MCF 10A (cell line): ENCODE measurements around the gene CRTC2. TPM values are rescaled to one million over a fixed set of nuclear protein-coding genes. Genes with fewer than 3 reads are reported as not detected.

Experiments
- BruUV-seq: library from RNA; stranded (reverse); fragments of 400-500 nt; replicated peaks from 2 replicates; lab custom pipeline; 2021; lab: Mats Ljungman, UMichigan
- CTCF ChIA-PET: fragments of 300-600 bp; sonication (Branson Sonifier 250); formaldehyde crosslinking; extraction: SDS; loops from one replicate; lab custom pipeline; 2021; ENCODE audit warnings: antibody characterized with exemption, inconsistent platforms; lab: Yijun Ruan, JAX
- POLR2A ChIA-PET: fragments of 300-600, 350-650 bp; sonication (Branson Sonifier 250); formaldehyde crosslinking; extraction: SDS; loops from one replicate; lab custom pipeline; 2020; ENCODE audit warnings: antibody characterized with exemption, inconsistent platforms; lab: Yijun Ruan, JAX
- DNase-seq: peaks from one replicate; pipeline ENCODE4 v3.0.0-alpha.2; 2018; ENCODE audit not compliant: unreplicated experiment
- H3K27ac Mint-ChIP-seq: one replicate; pipeline ENCODE4 v1.8.0; 2022; ENCODE audit warnings: mild to moderate bottlenecking, low read depth, mixed read lengths; ENCODE audit not compliant: unreplicated experiment
- H3K27me3 Mint-ChIP-seq: one replicate; pipeline ENCODE4 v1.8.0; 2022; ENCODE audit warnings: mixed read lengths; ENCODE audit not compliant: insufficient read depth, unreplicated experiment
- H3K36me3 Mint-ChIP-seq: one replicate; pipeline ENCODE4 v1.8.0; 2022; ENCODE audit warnings: mild to moderate bottlenecking, moderate library complexity, mixed read lengths; ENCODE audit not compliant: insufficient read depth, unreplicated experiment
- H3K4me1 Mint-ChIP-seq: one replicate; pipeline ENCODE4 v1.8.0; 2022; ENCODE audit warnings: mixed read lengths; ENCODE audit not compliant: insufficient read depth, unreplicated experiment
- H3K4me3 Mint-ChIP-seq: one replicate; pipeline ENCODE4 v1.8.0; 2022; ENCODE audit warnings: mild to moderate bottlenecking, moderate library complexity, mixed read lengths; ENCODE audit not compliant: unreplicated experiment
- H3K9me3 Mint-ChIP-seq: one replicate; pipeline ENCODE4 v1.8.0; 2022; ENCODE audit warnings: mixed read lengths; ENCODE audit not compliant: unreplicated experiment
- intact Hi-C: fragments of 100-400 bp; cut with micrococcal nuclease; formaldehyde crosslinking; loops from 2 replicates; pipeline ENCODE4 v1.14.1; 2022
- total RNA-seq: library from RNA; stranded (reverse); gene quantifications from 2 replicates; pipeline ENCODE4 v1.2.3, GENCODE V29; 2022
- TF ChIP-seq, protein P1 (sequence below): fragments of 200-600 bp; IDR thresholded peaks from one replicate; pipeline ENCODE4 v1.8.0; 2022; ENCODE audit warnings: antibody characterized with exemption, mild to moderate bottlenecking; ENCODE audit not compliant: unreplicated experiment

Gene CRTC2
- total RNA-seq, 1 experiment from 2014 or later, result 47.0 TPM

- ChIA-PET POLR2A (interaction anchor here (16.7 kb wide), 1 partner anchor 10 kb away, joined by 430 read pairs; the partner anchor contains the start of genes CREB3L4, CRTC2 and SLC39A1), CTCF (no interaction called here)
- peaks cover 19% of the 10 kb centered on the region for H3K4me1 Mint-ChIP-seq
- TF ChIP-seq, protein P1, sequence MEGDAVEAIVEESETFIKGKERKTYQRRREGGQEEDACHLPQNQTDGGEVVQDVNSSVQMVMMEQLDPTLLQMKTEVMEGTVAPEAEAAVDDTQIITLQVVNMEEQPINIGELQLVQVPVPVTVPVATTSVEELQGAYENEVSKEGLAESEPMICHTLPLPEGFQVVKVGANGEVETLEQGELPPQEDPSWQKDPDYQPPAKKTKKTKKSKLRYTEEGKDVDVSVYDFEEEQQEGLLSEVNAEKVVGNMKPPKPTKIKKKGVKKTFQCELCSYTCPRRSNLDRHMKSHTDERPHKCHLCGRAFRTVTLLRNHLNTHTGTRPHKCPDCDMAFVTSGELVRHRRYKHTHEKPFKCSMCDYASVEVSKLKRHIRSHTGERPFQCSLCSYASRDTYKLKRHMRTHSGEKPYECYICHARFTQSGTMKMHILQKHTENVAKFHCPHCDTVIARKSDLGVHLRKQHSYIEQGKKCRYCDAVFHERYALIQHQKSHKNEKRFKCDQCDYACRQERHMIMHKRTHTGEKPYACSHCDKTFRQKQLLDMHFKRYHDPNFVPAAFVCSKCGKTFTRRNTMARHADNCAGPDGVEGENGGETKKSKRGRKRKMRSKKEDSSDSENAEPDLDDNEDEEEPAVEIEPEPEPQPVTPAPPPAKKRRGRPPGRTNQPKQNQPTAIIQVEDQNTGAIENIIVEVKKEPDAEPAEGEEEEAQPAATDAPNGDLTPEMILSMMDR, result no peak
- DNase-seq, result peak; percentile 47
- intact Hi-C loops, result no loop called here
- H3K36me3 Mint-ChIP-seq, result peaks cover 52% of the 10 kb centered on the region
- no TSS peak for BruUV-seq
- H3K9me3 Mint-ChIP-seq, result no peaks in the 10 kb centered on the region
- no peak overlapping the region for H3K4me3 Mint-ChIP-seq
- no peaks in the 10 kb centered on the region for H3K27me3 Mint-ChIP-seq
- no peak overlapping the region for H3K27ac Mint-ChIP-seq
Observed at GRCh38 chr1:153951801-153952200, 6.6 kb downstream of the CRTC2 start.

GRCh38 chr1:153951183-153951582, 7.2 kb downstream of the CRTC2 start:
- no peak for DNase-seq
- Mint-ChIP-seq H3K4me3 (no peak overlapping the region), H3K27me3 (no peaks in the 10 kb centered on the region), H3K27ac (no peak overlapping the region), H3K4me1 (peaks cover 16% of the 10 kb centered on the region), H3K9me3 (no peaks in the 10 kb centered on the region), H3K36me3 (peaks cover 52% of the 10 kb centered on the region)
- TF ChIP-seq, protein P1, result no peak
- intact Hi-C loops, result no loop called here
- no TSS peak for BruUV-seq
- ChIA-PET POLR2A (interaction anchor here (16.7 kb wide), 1 partner anchor 11 kb away, joined by 430 read pairs; the partner anchor contains the start of genes CREB3L4, CRTC2 and SLC39A1), CTCF (interaction anchor here (1.1 kb wide), 1 partner anchor 17 kb away, joined by 3 read pairs; the partner anchor contains the start of gene CREB3L4)

DNA sequence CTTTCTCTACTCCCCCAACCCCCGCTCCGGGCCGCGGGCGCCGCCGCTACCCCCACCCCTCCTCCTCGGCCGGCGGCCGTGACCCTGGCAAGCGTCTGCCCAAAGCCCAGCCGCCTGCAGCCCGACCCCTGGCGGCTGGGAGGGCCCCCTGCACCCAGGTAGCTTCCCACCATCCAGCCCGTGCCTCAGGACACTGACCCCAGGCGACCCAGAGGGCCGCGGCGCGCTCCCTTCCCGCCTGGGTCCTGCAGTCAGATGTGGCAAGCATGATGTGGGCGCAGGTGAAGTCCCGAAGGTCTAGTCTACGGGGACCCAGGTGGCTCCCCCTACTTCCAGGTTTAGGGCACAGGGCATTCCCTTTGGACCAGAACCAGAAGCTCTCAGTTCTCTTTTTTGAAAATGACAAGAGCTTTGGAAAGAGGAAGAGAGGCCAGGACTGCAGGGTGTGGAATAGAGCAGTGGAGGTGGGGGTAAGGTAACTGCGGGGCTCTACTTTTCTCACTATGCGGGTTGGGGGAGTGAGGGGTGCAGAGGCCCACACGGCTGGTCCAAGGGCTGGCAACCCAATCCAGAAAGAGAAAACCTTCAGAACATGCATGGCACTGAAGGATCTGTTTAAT, 11.7 kb downstream of the CRTC2 start, which contains the start of gene DENND4B:
Gene DENND4B (minus strand): TSS at position 97 of the 620 bp plus-strand sequence. CDS start 2,344 bp downstream, outside the sequence.
- TF ChIP-seq, protein P1, result peak; percentile 98
- peaks cover 44% of the 10 kb centered on the region for H3K36me3 Mint-ChIP-seq
- H3K27ac Mint-ChIP-seq, result peak within 1 kb of the TSS; percentile 88
- POLR2A ChIA-PET, result interaction anchor here (0.5 to 16.7 kb wide), 22 partner anchors 11 to 275 kb away, joined by 3 to 430 read pairs (median 6); partner anchors contain the start of genes CREB3L4, CRTC2, GATAD2B and INTS3
- intact Hi-C loops, result loop anchor here (1.0 to 5.0 kb wide), 4 partner anchors 23 to 149 kb away; partner anchors contain the start of gene RAB13
- BruUV-seq, result no TSS peak
- peaks cover 21% of the 10 kb centered on the region for H3K4me1 Mint-ChIP-seq
- no peaks in the 10 kb centered on the region for H3K9me3 Mint-ChIP-seq
- peak; percentile 88 for DNase-seq
- CTCF ChIA-PET, result interaction anchor here (0.6 to 5.6 kb wide), 39 partner anchors 12 to 380 kb away, joined by 3 to 60 read pairs (median 5); partner anchors contain the start of genes CREB3L4, CRTC2, GATAD2B and JTB
- H3K27me3 Mint-ChIP-seq, result no peaks in the 10 kb centered on the region
- H3K4me3 Mint-ChIP-seq, result peak within 1 kb of the TSS; percentile 90
